ENCODE results near the gene CGN.

The CGN gene

GRCh38 chr1:151510957-151511635 lies at the start of gene CGN:
Gene CGN (plus strand): TSS chr1:151511387. CDS start chr1:151518520, 7,133 bp downstream.
- peak; percentile 93 for DNase-seq

GRCh38 chr1:151461694-151462093 lies 49.5 kb upstream of the CGN start:
- no peak for DNase-seq

- no peak for DNase-seq
Observed at GRCh38 chr1:151465026-151465425, 46.2 kb upstream of the CGN start.

GRCh38 chr1:151472856-151473731 lies 38.1 kb upstream of the CGN start:
- DNase-seq, result peak; percentile 78

GRCh38 chr1:151474745-151475144 lies 36.4 kb upstream of the CGN start:
- DNase-seq, result peak; percentile 74

GRCh38 chr1:151475175-151475574 lies 36.0 kb upstream of the CGN start:
- no peak for DNase-seq

GRCh38 chr1:151476083-151476482 lies 35.1 kb upstream of the CGN start:
- DNase-seq, result no peak

- no peak for DNase-seq
Observed at GRCh38 chr1:151477066-151477465, 34.1 kb upstream of the CGN start.

GRCh38 chr1:151478140-151478812 lies 32.9 kb upstream of the CGN start:
- DNase-seq, result no peak

- DNase-seq, result no peak
Observed at GRCh38 chr1:151478923-151479322, 32.3 kb upstream of the CGN start.

- DNase-seq, result no peak
Observed at GRCh38 chr1:151479462-151479861, 31.7 kb upstream of the CGN start.

GRCh38 chr1:151482017-151482416 lies 29.2 kb upstream of the CGN start:
- no peak for DNase-seq

- DNase-seq, result no peak
Observed at GRCh38 chr1:151485685-151486255, 25.4 kb upstream of the CGN start.

- DNase-seq, result no peak
Observed at GRCh38 chr1:151486557-151486956, 24.6 kb upstream of the CGN start.

- DNase-seq, result no peak
Observed at GRCh38 chr1:151491641-151492040, 19.5 kb upstream of the CGN start.

GRCh38 chr1:151492120-151492519 lies 19.1 kb upstream of the CGN start:
- no peak for DNase-seq

GRCh38 chr1:151493042-151493441 lies 18.1 kb upstream of the CGN start:
- DNase-seq, result no peak

GRCh38 chr1:151494741-151495281 lies 16.4 kb upstream of the CGN start:
- peak; percentile 85 for DNase-seq

- DNase-seq, result peak; percentile 63
Observed at GRCh38 chr1:151495316-151495715, 15.9 kb upstream of the CGN start.

- DNase-seq, result no peak
Observed at GRCh38 chr1:151499365-151499764, 11.8 kb upstream of the CGN start.

GRCh38 chr1:151499930-151500329 lies 11.3 kb upstream of the CGN start:
- no peak for DNase-seq

- no peak for DNase-seq
Observed at GRCh38 chr1:151501474-151501873, 9.7 kb upstream of the CGN start.

Data from retina (tissue), 1 donor.